Parathyroid adenoma (tissue), 2 donors: Measurements from ENCODE around the gene RTP4.

Source experiments
- H2AFZ ChIP-seq: fragments of 300-600 bp; sonication (generic); one replicate; pipeline ENCODE4 v1.7.0; 2017; ENCODE audit warnings: antibody characterized with exemption, mild to moderate bottlenecking
- H3K27ac ChIP-seq: fragments of 300-600 bp; sonication (generic); one replicate; pipeline ENCODE4 v1.7.0; 2017
- H3K27me3 ChIP-seq: fragments of 300-600 bp; sonication (generic); one replicate; pipeline ENCODE4 v1.7.0; 2017; ENCODE audit warnings: low read length; ENCODE audit not compliant: control insufficient read depth, insufficient read depth
- H3K36me3 ChIP-seq: fragments of 300-600 bp; sonication (generic); one replicate; pipeline ENCODE4 v1.7.0; 2017; ENCODE audit warnings: low read length; ENCODE audit not compliant: control insufficient read depth, insufficient read depth
- H3K4me1 ChIP-seq: fragments of 300-600 bp; sonication (generic); one replicate; pipeline ENCODE4 v1.7.0; 2017; ENCODE audit warnings: control low read depth
- H3K4me2 ChIP-seq: fragments of 300-600 bp; sonication (generic); one replicate; pipeline ENCODE4 v1.7.0; 2017; ENCODE audit warnings: low read length
- H3K4me3 ChIP-seq: fragments of 300-600 bp; sonication (generic); one replicate; pipeline ENCODE4 v1.7.0; 2017; ENCODE audit warnings: low read depth, low read length
- H3K79me2 ChIP-seq: fragments of 300-600 bp; sonication (generic); one replicate; pipeline ENCODE4 v1.7.0; 2017; ENCODE audit warnings: control low read depth
- H3K9ac ChIP-seq: fragments of 300-600 bp; sonication (generic); one replicate; pipeline ENCODE4 v1.7.0; 2017; ENCODE audit warnings: mild to moderate bottlenecking
- H3K9me3 ChIP-seq: fragments of 300-600 bp; sonication (generic); one replicate; pipeline ENCODE4 v1.7.0; 2017; ENCODE audit warnings: low read length; ENCODE audit not compliant: control insufficient read depth
- CTCF ChIP-seq: fragments of 300-600 bp; sonication (generic); IDR thresholded peaks from one replicate; pipeline ENCODE4 v1.7.0; 2017; ENCODE audit warnings: antibody characterized with exemption, mild to moderate bottlenecking
- donor health status: primary hyperparathyroidism.

RTP4 gene

GRCh38 chr3:187361835-187362234, 6.3 kb upstream of the RTP4 start:
- Histone ChIP-seq H3K27me3 (no peaks in the 10 kb centered on the region), H3K4me3 (no peak overlapping the region), H2AFZ (no peak overlapping the region), H3K79me2 (no peaks in the 10 kb centered on the region), H3K4me1 (no peaks in the 10 kb centered on the region), H3K9me3 (no peaks in the 10 kb centered on the region), H3K36me3 (no peaks in the 10 kb centered on the region), H3K9ac (no peak overlapping the region), H3K4me2 (no peak overlapping the region), H3K27ac (no peak overlapping the region)
- TF ChIP-seq CTCF: no peak

- Histone ChIP-seq H3K4me3 (peak overlapping the region; percentile 42), H3K27me3 (no peaks in the 10 kb centered on the region), H3K9ac (no peak overlapping the region), H3K27ac (peak overlapping the region; percentile 39), H3K4me2 (no peak overlapping the region), H2AFZ (peak overlapping the region; percentile 53), H3K79me2 (no peaks in the 10 kb centered on the region), H3K36me3 (no peaks in the 10 kb centered on the region), H3K9me3 (no peaks in the 10 kb centered on the region), H3K4me1 (no peaks in the 10 kb centered on the region)
- no peak for TF ChIP-seq CTCF
Measured at GRCh38 chr3:187367561-187368103, 553 bp upstream of the RTP4 start.

- TF ChIP-seq CTCF: no peak
- Histone ChIP-seq H3K27me3 (no peaks in the 10 kb centered on the region), H3K4me1 (no peaks in the 10 kb centered on the region), H3K27ac (no peak overlapping the region), H3K4me2 (no peak overlapping the region), H2AFZ (no peak overlapping the region), H3K9ac (no peak overlapping the region), H3K36me3 (no peaks in the 10 kb centered on the region), H3K9me3 (no peaks in the 10 kb centered on the region), H3K4me3 (peak overlapping the region; percentile 42), H3K79me2 (no peaks in the 10 kb centered on the region)
Measured at GRCh38 chr3:187369089-187369447, 883 bp downstream of the RTP4 start.

GRCh38 chr3:187370051-187370450, 1.9 kb downstream of the RTP4 start:
- Histone ChIP-seq H3K9ac (no peak overlapping the region), H3K4me3 (no peak overlapping the region), H3K9me3 (no peaks in the 10 kb centered on the region)

More at GRCh38 chr3:187370051-187370450, 1.9 kb downstream of the RTP4 start:
- no peaks in the 10 kb centered on the region for H3K4me1 ChIP-seq
- no peak overlapping the region for H3K27ac ChIP-seq
- H3K36me3 ChIP-seq: no peaks in the 10 kb centered on the region
- H3K27me3 ChIP-seq: no peaks in the 10 kb centered on the region
- no peak for TF ChIP-seq CTCF
- H2AFZ ChIP-seq: no peak overlapping the region
- no peaks in the 10 kb centered on the region for H3K79me2 ChIP-seq
- no peak overlapping the region for H3K4me2 ChIP-seq
